ENCODE data around the gene IARS1.

- TF ChIP-seq CTCF (IDR thresholded peaks at IDR 0.05) (no peak), POLR2AphosphoS5 (IDR thresholded peaks at IDR 0.05; ENCODE audit: insufficient read depth in 1 of 2, low read depth in 1 of 2) (no peak), POLR2A (IDR thresholded peaks at IDR 0.05) (no peak)
Observed at GRCh38 chr9:92333282-92333634, 39.8 kb upstream of the IARS1 start.

All from vagina (tissue), 2 donors.